Uterine smooth muscle cell (primary cell): ENCODE data around the gene IRF6. TPM values are rescaled to one million over a fixed set of nuclear protein-coding genes. Genes with fewer than 3 reads are reported as not detected.

ENCODE experiments used
- total RNA-seq: library from RNA; depleted of rRNA; stranded (reverse); fragments of >200 nt; gene quantifications from 2 replicates; pipeline ENCODE4 v1.2.3, GENCODE V29; 2014

IRF6 gene
- 0.44 and 0.62 TPM in 2 replicates for total RNA-seq

GRCh38 chr1:209805875-209806760 lies at the start of gene IRF6:
TSS of gene IRF6 (minus strand) at chr1:209806142. CDS start at chr1:209801413, 4,729 bp downstream.

DNA sequence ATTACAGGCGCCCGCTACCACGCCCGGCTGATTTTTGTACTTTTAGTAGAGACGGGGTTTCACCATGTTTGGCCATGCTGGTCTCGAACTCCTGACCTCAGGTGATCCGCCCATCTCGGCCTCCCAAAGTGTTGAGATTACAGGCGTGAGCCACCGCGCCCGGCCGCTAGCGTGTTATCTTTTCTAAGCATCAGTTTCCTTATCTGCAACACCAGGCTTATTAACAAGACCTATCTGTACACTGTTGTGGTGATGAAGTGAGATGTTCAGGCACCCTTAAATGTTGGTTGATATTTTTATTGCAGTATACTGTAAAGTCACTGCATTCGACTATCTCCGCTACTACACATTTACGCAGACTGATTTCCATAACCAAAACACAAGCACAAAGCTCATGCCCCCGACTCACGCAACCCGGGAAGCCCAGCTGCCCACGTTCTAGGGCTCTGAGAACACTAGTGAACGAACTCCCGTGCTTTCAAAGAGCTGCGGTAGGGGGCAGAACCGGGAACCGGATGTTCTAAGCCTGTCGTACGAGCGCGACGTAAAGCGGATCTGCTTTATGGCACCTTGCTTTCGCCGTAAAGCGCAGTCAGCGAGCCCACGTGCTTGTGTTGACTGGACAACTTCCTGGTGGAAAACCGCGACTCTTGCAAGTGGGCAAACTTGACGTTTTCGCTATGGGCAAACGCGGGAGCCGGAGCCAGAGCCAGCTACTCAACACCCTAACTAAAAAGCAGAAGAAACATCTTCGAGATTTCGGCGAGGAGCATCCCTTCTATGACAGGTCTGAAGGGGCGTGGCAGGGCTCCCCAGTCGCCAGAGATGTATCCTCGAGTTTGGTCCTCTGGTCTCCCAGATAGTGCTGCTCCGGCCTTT lies 21.7 kb upstream of the IRF6 start, which contains the start of gene UTP25:
UTP25 (plus strand) TSS at position 589 of the 879 bp plus-strand sequence; CDS start at position 681, 92 bp downstream.

DNA sequence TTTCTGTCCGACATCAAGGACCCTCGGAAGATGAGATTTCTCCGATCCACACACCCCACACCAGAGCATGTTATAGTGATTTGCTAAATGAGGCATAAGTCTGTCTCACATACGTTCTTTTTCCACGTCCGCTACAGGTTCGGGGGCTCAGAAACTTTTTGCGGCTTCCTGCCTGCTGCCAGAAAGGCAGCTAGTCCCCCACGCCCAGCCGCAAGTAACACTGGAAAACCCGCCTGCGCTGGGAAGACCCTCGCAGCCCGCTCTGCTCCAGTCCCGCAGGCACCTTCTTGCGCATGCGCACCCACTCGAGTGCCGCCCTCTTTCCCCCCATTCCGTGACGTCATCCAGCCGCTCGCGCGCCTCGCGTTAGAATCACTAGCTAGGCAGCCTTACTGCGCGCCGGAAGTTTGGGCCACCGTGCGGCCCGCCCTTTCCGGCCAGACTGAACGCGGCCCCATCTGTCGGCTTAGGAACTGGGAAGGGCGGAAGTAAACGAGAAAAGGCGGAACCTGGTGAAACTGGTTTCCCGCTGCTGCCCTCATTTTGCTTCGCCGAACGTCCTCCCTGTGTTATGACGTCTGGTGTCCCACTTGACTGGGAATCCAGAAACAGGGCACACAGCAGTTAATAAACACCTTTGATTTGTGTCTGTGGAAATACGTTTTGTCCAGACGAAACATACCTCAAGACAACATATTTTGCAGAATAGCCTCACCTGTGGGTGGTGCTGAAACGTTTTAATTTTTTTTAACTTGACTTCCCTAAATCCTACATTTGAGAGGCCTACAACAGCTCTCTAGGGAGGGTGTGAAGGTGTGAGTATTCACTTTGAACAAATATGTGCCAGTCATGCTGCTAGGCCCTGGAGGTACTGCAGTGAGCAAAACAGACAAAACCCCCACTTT lies 21.4 kb downstream of the IRF6 start, which contains the start of gene C1orf74:
C1orf74 (minus strand) TSS at position 295 of the 905 bp plus-strand sequence. CDS start 925 bp downstream, outside the sequence.

GRCh38 chr1:209755926-209756614 lies 49.9 kb downstream of the IRF6 start, which contains the start of gene TRAF3IP3:
TSS of gene TRAF3IP3 (plus strand) at chr1:209756053. CDS start at chr1:209760040, 3,987 bp downstream.

Other genes starting within 250 kb of the IRF6 start
- 8.4 and 14.6 TPM in 2 replicates for gene CAMK1G, start 222.4 kb downstream of the IRF6 start, total RNA-seq
- gene LAMB3, start 153.7 kb downstream of the IRF6 start, total RNA-seq, result 8.7 and 12.3 TPM in 2 replicates
- 6.6 and 32.6 TPM in 2 replicates for gene G0S2, start 130.7 kb downstream of the IRF6 start, total RNA-seq
- gene HSD11B1, start 101.3 kb downstream of the IRF6 start, total RNA-seq, result 10.6 and 14.3 TPM in 2 replicates
- gene TRAF3IP3, start 50.1 kb downstream of the IRF6 start, total RNA-seq, result not detected in 2 replicates
- 3.7 and 5.5 TPM in 2 replicates for gene C1orf74, start 21.6 kb downstream of the IRF6 start, total RNA-seq
- 10.2 and 15.7 TPM in 2 replicates for gene UTP25, start 21.8 kb upstream of the IRF6 start, total RNA-seq
- 3.3 and 4.4 TPM in 2 replicates for gene SYT14, start 132.1 kb upstream of the IRF6 start, total RNA-seq